UCSD-AML1 (cell line): ENCODE results near the gene LIN28B.
"Not testable (repeated sequence)": the region's sequence is repeated elsewhere in the genome, so short reads cannot be mapped to it uniquely, and the experiment has no call there.

Source experiments
- DNase-seq: peaks from one replicate; lab custom pipeline; 2025; ENCODE audit not compliant: unreplicated experiment; lab: John Stamatoyannopoulos, UW

Gene LIN28B

GRCh38 chr6:104956731-104957294 is at the start of gene LIN28B:
Gene LIN28B, plus strand, starts transcription at chr6:104957107. Its CDS starts 144 bp downstream, at chr6:104957251.
- no peak for DNase-seq

GRCh38 chr6:104908031-104908887 is 48.6 kb upstream of the LIN28B start:
- DNase-seq = no peak

GRCh38 chr6:104908888-104909525 is 47.9 kb upstream of the LIN28B start:
- no peak for DNase-seq

- no peak for DNase-seq
These were observed 35.0 kb upstream of the LIN28B start for GRCh38 chr6:104921896-104922295.

GRCh38 chr6:104928141-104928540 is 28.8 kb upstream of the LIN28B start:
- no peak for DNase-seq

- no peak for DNase-seq
These were observed 27.6 kb upstream of the LIN28B start for GRCh38 chr6:104929353-104929752.

- no peak for DNase-seq
These were observed 26.0 kb upstream of the LIN28B start for GRCh38 chr6:104930939-104931338.

GRCh38 chr6:104936766-104937535 is 20.0 kb upstream of the LIN28B start:
- no peak for DNase-seq

- DNase-seq = no peak
These were observed 16.5 kb upstream of the LIN28B start for GRCh38 chr6:104940238-104940892.

GRCh38 chr6:104940893-104941728 is 15.8 kb upstream of the LIN28B start:
- no peak for DNase-seq

GRCh38 chr6:104941729-104942091 is 15.2 kb upstream of the LIN28B start:
- DNase-seq = no peak

GRCh38 chr6:104943781-104944180 is 13.1 kb upstream of the LIN28B start:
- DNase-seq = no peak

GRCh38 chr6:104949206-104949605 is 7.7 kb upstream of the LIN28B start:
- DNase-seq = no peak

GRCh38 chr6:104951677-104952076 is 5.2 kb upstream of the LIN28B start:
- DNase-seq = no peak

- DNase-seq = no peak
These were observed 4.0 kb upstream of the LIN28B start for GRCh38 chr6:104952911-104953399.

- DNase-seq = not testable (repeated sequence)
These were observed 3.3 kb upstream of the LIN28B start for GRCh38 chr6:104953400-104954189.

- DNase-seq = no peak
These were observed 2.6 kb upstream of the LIN28B start for GRCh38 chr6:104954190-104954797.

- no peak for DNase-seq
These were observed 1.4 kb upstream of the LIN28B start for GRCh38 chr6:104955491-104955890.
